ENCODE measurements around the gene PLSCR5. TPM values are rescaled to one million over a fixed set of nuclear protein-coding genes. Genes with fewer than 3 reads are reported as not detected.

The PLSCR5 gene
- polyA plus RNA-seq, 1 donor (not counting 4 experiments of a cell fraction or from before 2014, with no cell fraction given) = not detected

- DNase-seq (ENCODE audit: low read depth, low spot score) (no peak), FAIRE-seq (no peak)
- H3K36me3 ChIP-seq (ENCODE audit: control insufficient read depth in 2 of 2, extremely low read depth in 1 of 2, insufficient read depth in 2 of 2, low read length in 2 of 2) = no peaks in the 10 kb centered on the region
- TF ChIP-seq EZH2 (IDR thresholded peaks at IDR 0.05; ENCODE audit: low read length) (no peak), CTCF (optimal IDR thresholded peaks at IDR 0.05 in 1 of 3, IDR thresholded peaks at IDR 0.05 in 1 of 3, conservative IDR thresholded peaks at IDR 0.05 in 1 of 3; ENCODE audit: extremely low read depth in 1 of 3, insufficient read depth in 2 of 3, low read length in 3 of 3) (no peak)
- H3K9me1 ChIP-seq (ENCODE audit: control insufficient read depth, extremely low read depth, insufficient read depth, low read length) = no peaks in the 10 kb centered on the region
- H3K27ac ChIP-seq (ENCODE audit: control insufficient read depth, insufficient read depth, low read length) = no peak overlapping the region
- no peak overlapping the region for H3K4me2 ChIP-seq (ENCODE audit: control insufficient read depth, extremely low read depth, insufficient read depth, low read depth, low read length)
- H3K4me3 ChIP-seq (ENCODE audit: control insufficient read depth in 2 of 3, extremely low read depth in 1 of 3, insufficient read depth in 2 of 3, low read depth in 1 of 3, low read length in 3 of 3) = no peak overlapping the region
- dilution Hi-C loops (cut with MboI; ENCODE audit: extremely low pct_ligation_motif_present, low sequenced_read_pairs) = no loop called here
- H2AFZ ChIP-seq (ENCODE audit: control insufficient read depth, low read length) = no peak overlapping the region
- H3K9me3 ChIP-seq (ENCODE audit: control insufficient read depth, low read depth, low read length) = peaks cover 6% of the 10 kb centered on the region
- peaks cover 22% of the 10 kb centered on the region for H3K4me1 ChIP-seq (ENCODE audit: control insufficient read depth, extremely low read depth, insufficient read depth, low read length)
- H3K79me2 ChIP-seq (ENCODE audit: control insufficient read depth, insufficient read depth, low read length) = no peaks in the 10 kb centered on the region
- no peaks in the 10 kb centered on the region for H4K20me1 ChIP-seq (ENCODE audit: control insufficient read depth, extremely low read depth, insufficient read depth, low read length)
- H3K9ac ChIP-seq (ENCODE audit: control insufficient read depth, extremely low read depth, insufficient read depth, low read length) = no peak overlapping the region
- H3K27me3 ChIP-seq (ENCODE audit: control insufficient read depth, extremely low read depth, insufficient read depth, low read length) = no peaks in the 10 kb centered on the region
Measured at GRCh38 chr3:146585156-146585555, 20.0 kb downstream of the PLSCR5 start.

GRCh38 chr3:146581951-146582467 is 23.1 kb downstream of the PLSCR5 start:
- dilution Hi-C loops (cut with MboI; ENCODE audit: extremely low pct_ligation_motif_present, low sequenced_read_pairs) = no loop called here
- H3K27ac ChIP-seq (ENCODE audit: control insufficient read depth, insufficient read depth, low read length) = peak overlapping the region; percentile 60

More at GRCh38 chr3:146581951-146582467, 23.1 kb downstream of the PLSCR5 start:
- Histone ChIP-seq H2AFZ (ENCODE audit: control insufficient read depth, low read length) (peak overlapping the region; percentile 18), H3K36me3 (ENCODE audit: control insufficient read depth in 2 of 2, extremely low read depth in 1 of 2, insufficient read depth in 2 of 2, low read length in 2 of 2) (no peaks in the 10 kb centered on the region), H3K4me3 (ENCODE audit: control insufficient read depth in 2 of 3, extremely low read depth in 1 of 3, insufficient read depth in 2 of 3, low read depth in 1 of 3, low read length in 3 of 3) (no peak overlapping the region), H4K20me1 (ENCODE audit: control insufficient read depth, extremely low read depth, insufficient read depth, low read length) (no peaks in the 10 kb centered on the region), H3K9me3 (ENCODE audit: control insufficient read depth, low read depth, low read length) (peaks cover 6% of the 10 kb centered on the region), H3K79me2 (ENCODE audit: control insufficient read depth, insufficient read depth, low read length) (no peaks in the 10 kb centered on the region), H3K9ac (ENCODE audit: control insufficient read depth, extremely low read depth, insufficient read depth, low read length) (no peak overlapping the region), H3K27me3 (ENCODE audit: control insufficient read depth, extremely low read depth, insufficient read depth, low read length) (no peaks in the 10 kb centered on the region), H3K9me1 (ENCODE audit: control insufficient read depth, extremely low read depth, insufficient read depth, low read length) (no peaks in the 10 kb centered on the region), H3K4me1 (ENCODE audit: control insufficient read depth, extremely low read depth, insufficient read depth, low read length) (peaks cover 24% of the 10 kb centered on the region), H3K4me2 (ENCODE audit: control insufficient read depth, extremely low read depth, insufficient read depth, low read depth, low read length) (peak overlapping the region; percentile 31)
- DNase-seq (ENCODE audit: low read depth, low spot score) (peak; percentile 89), FAIRE-seq (peak; percentile 92)
- TF ChIP-seq EZH2 (IDR thresholded peaks at IDR 0.05; ENCODE audit: low read length) = no peak
- no peak for TF ChIP-seq CTCF (optimal IDR thresholded peaks at IDR 0.05 in 1 of 3, IDR thresholded peaks at IDR 0.05 in 1 of 3, conservative IDR thresholded peaks at IDR 0.05 in 1 of 3; ENCODE audit: extremely low read depth in 1 of 3, insufficient read depth in 2 of 3, low read length in 3 of 3)

All from keratinocyte (primary cell).